NCI-H2171 treated with DMSO at 0.1 percent for 48 hours (cell line): Measurements from ENCODE around the gene HIGD2A.
A peak's percentile ranks its signal among the peaks of the same experiment; 100 is the strongest.

Experiments used
- DNase-seq: peaks from one replicate; lab custom pipeline; 2025; lab: John Stamatoyannopoulos, UW

The HIGD2A gene

GRCh38 chr5:176388444-176389134, at the start of gene HIGD2A, which contains the start of gene NOP16:
HIGD2A (plus strand) TSS chr5:176388751; CDS start chr5:176388820, 69 bp downstream.
NOP16 (minus strand) TSS chr5:176388598; CDS start chr5:176388539, 59 bp downstream.
- DNase-seq: peak; percentile 96

GRCh38 chr5:176339304-176339703, 49.2 kb upstream of the HIGD2A start:
- no peak for DNase-seq

DNA sequence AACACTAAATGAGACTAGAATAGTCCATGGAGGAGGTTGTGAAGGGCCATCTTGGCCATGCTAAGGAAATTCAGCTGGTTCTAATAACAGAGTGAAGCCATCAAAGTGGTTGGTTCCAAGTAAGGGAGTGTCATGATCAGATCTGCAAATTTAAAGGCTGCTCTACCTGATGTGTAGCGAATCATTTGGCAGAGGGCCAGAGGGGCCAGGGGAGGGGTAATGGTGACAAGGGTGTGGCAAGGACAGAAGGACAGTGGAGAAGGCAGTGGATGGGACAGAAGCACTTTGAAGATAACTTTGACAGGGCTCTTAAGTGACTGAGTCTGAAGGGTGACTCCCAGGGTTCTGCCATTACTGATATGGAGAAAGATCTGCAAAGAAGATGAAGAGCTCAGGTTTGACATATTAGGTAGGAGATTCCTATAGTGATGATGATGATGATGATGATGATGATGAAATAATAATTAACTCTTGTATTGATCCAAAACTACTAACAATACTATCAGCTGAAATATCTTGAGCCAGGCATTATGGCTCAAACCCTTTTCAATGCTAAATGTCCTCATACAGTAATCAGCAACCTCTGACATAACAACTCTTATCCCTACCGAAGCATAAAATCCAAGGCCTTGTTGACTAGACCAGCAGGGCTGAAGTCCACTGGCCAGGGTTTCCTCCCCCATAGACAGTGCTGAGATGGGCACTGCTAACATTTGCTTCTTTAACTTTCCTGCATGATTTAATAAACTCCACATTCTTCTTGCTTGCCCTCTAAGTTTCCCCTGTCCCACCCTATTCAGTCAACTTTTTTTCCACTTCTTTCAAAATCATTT, 47.0 kb upstream of the HIGD2A start:
- DNase-seq: no peak

DNA sequence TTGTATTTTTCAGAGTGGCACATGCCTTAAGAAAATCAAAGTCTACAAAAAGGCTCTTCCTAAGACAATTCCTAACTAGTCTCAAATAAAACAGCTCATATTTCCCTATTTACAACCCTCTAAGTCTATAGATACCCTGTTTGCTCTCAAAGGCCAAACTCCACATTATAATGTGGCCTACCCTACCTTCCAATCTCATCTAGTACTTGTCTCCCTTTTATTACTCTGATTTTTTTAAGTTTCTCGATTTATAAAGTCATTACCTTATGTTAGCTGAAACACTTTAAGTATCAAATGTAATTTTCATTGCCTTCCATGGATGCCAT, 46.4 kb upstream of the HIGD2A start:
- DNase-seq: no peak

DNA sequence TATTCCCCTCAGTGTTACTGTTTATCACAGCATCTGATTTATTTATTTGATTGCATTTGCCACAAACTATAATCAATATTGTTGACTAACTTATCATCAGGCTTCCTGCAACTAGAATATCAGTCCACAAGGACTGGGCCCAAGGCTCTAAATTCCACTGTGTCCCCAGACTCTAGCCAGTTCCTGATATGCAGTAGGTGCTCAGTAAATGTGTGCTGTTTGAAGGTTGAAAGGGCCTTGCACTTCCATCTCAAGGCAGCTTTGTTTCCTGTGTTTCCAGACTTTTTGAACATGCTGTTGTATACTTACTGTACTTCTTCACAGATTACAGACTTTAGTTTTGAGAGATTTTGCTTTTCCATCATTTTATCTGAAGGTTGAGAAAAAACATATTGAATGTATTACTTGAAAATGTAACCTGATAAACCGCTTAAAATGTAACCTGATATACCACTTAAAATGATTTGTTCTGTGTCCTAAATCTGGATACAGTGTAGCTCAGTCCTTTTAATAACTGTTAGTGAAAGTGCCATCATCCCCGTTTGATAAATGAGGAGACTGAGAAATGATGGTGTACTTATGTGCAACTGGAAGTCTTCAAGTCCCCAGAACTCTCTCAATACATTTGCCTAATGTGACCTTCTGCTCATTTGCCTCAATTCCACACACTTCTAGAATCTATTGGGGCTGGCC, 45.6 kb upstream of the HIGD2A start:
- peak; percentile 3 for DNase-seq

DNA sequence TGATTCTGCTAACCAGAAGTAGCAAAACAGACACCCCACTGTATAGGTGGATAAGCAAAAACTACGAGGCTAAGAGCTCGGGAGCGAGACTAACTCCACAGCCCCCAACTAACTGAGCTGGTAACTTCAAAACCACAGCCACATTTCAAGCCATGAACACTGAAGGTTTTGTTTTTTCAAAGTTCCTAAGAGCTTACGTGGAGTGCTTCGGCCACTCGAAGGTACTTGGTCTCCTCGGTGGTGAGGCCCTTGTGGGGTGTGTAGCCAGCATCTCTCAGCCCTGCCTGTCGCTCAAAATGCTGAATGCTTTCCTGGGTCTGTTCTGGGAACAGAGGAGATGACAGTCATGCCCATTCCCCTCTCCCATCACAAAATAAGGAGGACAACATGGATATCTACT, 38.1 kb upstream of the HIGD2A start:
- DNase-seq: no peak

DNA sequence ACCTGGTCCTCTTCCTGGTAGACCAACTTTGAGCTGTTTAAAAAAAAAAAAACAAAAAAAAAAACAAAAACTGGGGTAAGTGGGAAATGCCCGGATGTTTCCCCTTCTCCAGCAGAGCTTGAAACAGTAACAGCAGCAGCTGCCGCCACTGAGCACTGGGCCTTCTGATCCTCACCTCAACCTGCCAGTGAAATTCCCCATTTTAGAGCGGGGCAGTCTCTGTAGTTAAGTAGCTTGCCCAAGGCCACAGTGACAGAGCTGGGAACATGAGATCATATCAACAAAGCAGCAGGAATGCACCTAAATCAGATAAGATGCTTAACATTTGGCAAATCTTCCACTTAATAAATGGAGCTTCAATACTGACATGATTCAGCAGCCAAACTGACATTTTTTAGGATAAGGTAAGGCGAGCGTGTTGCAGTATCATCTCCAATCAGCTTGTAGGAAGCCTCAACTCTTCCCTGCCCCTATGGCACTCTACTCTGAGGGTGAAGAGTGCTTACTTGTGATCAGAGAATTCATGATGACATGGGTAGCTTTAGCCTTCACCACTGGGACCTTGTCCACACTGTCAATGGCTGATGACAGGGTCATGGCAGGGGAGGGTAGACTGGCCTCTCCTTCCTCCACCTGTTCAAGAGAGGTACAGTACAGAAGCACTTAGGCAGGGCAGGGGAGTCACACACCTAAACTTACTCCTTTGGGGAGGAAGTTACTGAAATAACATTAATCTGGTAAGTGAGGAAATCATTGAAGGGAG, 36.3 kb upstream of the HIGD2A start:
- no peak for DNase-seq

- no peak for DNase-seq
These were observed 35.0 kb upstream of the HIGD2A start for GRCh38 chr5:176353533-176353932.

DNA sequence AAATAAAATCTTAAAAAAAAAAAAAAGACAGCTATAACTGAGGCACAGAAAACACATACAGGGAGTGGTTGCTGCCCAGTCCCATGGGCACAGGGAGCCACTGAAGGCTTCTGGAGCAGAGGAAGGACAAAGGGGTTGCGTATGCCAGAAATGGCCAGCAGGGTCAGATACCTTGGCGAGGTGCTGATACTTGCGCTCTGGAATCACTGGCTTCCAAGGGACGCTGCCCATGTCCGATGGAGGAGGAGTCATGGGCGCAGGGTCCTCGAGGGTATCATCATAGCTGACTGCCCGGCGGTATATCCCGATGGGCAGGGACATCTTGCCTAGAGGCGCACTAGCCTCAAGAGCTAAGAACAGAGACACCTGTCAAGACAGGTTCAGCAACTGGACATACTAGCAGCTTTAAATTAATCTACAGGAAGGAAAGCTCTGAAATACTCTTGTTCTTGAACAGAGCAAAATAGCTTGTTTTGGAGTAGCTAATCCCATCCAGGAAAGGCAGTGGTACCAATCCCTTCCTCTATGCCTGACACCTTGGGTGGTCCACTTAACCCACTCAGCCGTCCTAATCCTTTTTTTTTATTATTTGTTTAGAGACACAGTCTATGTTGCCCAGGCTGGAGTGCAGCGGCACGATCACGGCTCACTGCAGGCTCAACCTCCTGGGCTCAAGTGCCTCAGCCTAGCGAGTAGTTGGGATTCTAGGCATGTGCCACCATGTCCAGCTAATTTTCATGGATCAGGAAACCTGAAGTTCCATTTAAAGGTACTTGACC, 33.0 kb upstream of the HIGD2A start:
- no peak for DNase-seq

- no peak for DNase-seq
These were observed 32.4 kb upstream of the HIGD2A start for GRCh38 chr5:176356179-176356566.

DNA sequence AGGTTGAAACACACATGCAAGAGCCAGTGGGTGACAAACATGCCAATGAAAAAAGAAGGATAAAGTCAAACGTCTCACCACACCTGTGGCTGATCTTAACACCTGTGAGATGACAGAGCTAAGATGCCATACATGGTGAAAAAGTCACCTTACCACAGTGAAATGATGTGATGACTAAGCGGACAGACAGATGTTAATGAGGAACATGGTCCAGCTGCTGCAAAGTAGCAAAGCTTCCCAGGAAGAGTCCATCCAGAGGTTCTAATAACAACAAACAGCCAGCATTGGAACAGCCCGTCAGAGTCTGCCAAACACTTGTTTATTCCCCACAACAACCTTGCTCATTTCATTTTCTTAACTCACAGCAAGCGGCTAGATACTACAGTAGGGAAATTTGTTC, 28.9 kb upstream of the HIGD2A start:
- DNase-seq: no peak

GRCh38 chr5:176360894-176361436, 27.6 kb upstream of the HIGD2A start:
- DNase-seq: no peak

DNA sequence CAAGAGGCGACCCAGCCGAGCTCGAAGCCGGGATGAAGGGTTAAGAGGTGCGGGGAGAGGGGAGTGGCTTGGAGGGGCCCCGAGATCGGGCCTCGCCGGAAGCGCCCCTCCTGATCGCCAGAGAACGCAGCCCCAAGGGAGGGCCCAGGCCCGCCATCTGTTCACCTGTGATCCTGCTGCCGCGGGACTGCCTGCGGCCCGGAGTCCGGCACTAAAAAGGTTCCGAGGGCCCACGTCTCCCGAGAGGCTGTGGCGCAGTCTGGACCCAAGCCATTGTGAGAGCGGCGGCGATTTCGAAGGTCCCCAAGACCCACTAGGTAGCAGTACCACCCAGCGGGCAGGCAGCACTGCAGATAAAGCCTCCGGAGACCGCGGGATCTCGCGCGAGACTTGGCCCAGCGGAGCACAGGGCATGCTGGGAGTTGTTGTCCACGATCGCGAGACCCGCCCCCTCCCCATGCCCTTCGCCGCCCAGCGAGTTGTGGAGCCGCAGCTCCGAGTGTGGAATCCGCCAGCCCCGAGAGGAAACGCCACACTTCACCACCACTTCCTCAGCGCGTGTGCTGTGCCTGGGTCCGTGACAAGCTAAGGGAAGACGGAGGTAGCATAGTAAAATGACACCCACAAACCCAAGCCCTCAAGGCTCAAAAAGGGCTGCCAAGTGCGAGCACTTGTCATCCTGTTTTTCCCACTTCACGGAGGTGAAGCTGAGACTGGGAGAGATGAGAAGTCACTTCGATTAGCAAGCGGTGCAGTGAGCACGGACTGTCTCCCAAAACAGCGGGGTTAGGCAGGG, 26.9 kb upstream of the HIGD2A start, which contains the start of gene KIAA1191:
Gene KIAA1191, minus strand, starts transcription at position 328 of the 796 bp plus-strand sequence. CDS start 2,256 bp downstream, outside the sequence.
- DNase-seq: peak; percentile 79

DNA sequence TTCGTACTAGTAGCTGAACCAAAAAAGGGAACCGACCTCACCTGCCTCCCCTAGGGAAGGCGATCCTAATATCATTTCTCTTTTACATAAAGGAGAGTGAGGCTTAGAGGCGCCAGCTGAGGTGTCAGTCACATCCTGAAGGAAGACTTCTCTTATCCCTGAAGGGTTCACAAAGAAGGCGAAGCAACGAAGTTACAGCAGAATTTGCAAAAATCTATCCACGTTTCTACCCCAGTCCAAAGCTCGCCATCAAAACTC, 26.4 kb upstream of the HIGD2A start:
- DNase-seq: no peak

DNA sequence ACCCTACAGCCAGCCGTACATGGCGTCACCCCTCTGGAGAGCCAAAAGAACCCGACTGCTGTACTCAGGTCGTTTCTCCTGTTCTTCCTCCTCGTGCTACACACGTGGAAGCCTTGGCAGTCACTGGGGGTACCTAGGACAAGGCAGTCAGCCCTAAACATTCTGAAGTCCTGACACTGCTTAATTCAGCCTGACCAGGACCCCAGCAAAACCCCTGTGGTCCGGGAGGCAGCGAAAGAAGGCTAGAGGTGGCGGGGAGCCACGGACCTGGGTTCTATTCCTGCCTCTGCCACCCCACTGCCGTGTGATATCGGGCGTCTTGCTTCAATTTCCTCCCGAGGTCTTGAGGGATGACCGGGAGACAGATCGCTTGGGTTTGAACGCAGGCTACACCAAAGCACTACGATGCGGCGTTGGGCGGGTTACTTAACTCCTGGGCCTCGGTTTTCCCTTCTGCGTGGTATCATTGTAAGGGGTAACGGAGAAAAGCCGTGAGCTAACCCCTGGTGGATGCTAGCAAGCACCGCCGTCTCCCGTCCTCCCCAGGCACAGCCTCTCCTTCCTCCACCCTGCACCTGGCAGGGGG, 23.7 kb upstream of the HIGD2A start:
- no peak for DNase-seq

DNA sequence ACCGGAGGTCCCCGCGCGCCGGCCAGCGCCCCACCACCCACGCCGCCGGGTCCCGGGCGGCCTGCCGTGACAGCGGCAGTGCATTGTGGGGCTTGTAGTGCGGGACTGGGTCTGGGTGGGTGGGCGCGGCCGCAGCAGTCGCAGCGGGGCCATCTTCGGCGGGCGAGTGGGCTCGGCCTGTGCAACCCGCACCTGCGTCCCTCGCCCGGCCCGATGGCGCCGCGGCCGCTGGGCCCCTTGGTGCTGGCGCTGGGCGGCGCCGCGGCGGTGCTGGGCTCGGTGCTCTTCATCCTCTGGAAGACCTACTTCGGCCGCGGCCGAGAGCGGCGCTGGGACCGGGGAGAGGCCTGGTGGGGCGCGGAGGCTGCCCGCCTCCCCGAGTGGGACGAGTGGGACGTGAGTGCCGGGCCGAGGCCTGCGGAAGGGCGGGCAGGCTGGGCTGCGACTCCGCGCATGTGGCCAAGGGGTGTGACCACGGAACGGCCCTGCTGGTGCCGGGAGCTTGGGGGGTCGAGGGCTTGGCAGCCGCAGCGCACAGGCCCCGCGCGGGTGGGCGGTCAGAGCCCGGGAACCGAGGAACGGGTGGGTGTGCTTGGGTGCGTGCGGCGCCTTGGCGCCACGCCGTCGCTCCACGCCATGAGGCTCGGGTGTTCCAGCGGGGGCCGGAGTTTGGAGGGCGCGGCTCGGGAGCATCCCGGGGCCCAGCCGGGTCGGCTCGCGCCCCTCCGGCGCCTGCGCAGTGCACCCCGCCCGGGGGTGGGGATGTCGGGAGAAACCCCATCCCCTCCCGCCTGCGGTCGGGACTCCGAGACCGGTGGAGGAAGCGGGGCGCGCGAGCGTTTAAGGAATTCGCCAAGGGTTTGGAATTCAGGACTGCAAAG, 23.0 kb upstream of the HIGD2A start, which contains the start of gene ARL10:
Gene ARL10, plus strand, starts transcription at position 137 of the 881 bp plus-strand sequence. Its CDS starts 77 bp downstream, at position 214.
- peak; percentile 51 for DNase-seq

GRCh38 chr5:176366232-176366894, 22.2 kb upstream of the HIGD2A start:
- no peak for DNase-seq

GRCh38 chr5:176368726-176369125, 19.8 kb upstream of the HIGD2A start:
- no peak for DNase-seq
